A549 (cell line): ENCODE measurements around the gene DAB2IP.

Experiments
- POLR2AphosphoS2 ChIP-seq: conservative IDR thresholded peaks from 2 replicates; pipeline ENCODE4 v1.6.1; 2012; ENCODE audit warnings: low read length, improper control_type of control experiment, inconsistent platforms
- TF ChIP-seq, protein P1 (sequence below): fragments of >200 bp; sonication (Bioruptor Twin); formaldehyde crosslinking; IDR thresholded peaks from 3 replicates; pipeline ENCODE4 v1.5.1; 2016
- TF ChIP-seq, protein P2 (sequence below): IDR thresholded peaks from 2 replicates; pipeline ENCODE4 v1.6.1; 2012

DNA sequence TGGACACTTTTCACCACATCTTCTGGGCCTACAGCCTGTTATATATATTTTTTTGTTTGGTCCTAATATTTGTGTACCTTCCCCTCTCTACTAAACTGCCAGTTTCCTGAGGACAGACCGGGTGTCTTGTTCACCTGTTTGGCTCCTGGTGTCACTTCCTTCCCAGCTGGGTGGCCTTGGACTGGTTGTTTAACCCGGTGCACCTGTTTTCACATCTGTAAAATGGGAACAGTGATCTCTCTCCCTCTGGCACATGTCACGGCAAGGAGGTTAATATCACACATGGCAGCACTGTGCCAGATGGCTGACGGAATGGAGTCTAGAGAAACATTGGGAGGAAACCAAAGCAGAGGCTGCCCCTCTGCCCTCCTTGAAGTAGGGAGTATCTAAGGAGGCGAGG is 79.7 kb downstream of the DAB2IP start:
- TF ChIP-seq, protein P1, sequence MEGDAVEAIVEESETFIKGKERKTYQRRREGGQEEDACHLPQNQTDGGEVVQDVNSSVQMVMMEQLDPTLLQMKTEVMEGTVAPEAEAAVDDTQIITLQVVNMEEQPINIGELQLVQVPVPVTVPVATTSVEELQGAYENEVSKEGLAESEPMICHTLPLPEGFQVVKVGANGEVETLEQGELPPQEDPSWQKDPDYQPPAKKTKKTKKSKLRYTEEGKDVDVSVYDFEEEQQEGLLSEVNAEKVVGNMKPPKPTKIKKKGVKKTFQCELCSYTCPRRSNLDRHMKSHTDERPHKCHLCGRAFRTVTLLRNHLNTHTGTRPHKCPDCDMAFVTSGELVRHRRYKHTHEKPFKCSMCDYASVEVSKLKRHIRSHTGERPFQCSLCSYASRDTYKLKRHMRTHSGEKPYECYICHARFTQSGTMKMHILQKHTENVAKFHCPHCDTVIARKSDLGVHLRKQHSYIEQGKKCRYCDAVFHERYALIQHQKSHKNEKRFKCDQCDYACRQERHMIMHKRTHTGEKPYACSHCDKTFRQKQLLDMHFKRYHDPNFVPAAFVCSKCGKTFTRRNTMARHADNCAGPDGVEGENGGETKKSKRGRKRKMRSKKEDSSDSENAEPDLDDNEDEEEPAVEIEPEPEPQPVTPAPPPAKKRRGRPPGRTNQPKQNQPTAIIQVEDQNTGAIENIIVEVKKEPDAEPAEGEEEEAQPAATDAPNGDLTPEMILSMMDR, result no peak
- no peak for TF ChIP-seq POLR2AphosphoS2
- TF ChIP-seq, protein P2, sequence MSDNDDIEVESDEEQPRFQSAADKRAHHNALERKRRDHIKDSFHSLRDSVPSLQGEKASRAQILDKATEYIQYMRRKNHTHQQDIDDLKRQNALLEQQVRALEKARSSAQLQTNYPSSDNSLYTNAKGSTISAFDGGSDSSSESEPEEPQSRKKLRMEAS, result no peak
